NCI-H2196 (cell line): ENCODE results near the gene ST3GAL3.
A peak's percentile ranks its signal among the peaks of the same experiment; 100 is the strongest.

Experiments used
- DNase-seq: peaks from one replicate; lab custom pipeline; 2025; ENCODE audit not compliant: unreplicated experiment; lab: John Stamatoyannopoulos, UW

Gene ST3GAL3

GRCh38 chr1:43873851-43874250 is 166.5 kb downstream of the ST3GAL3 start:
- no peak for DNase-seq

- no peak for DNase-seq
Observed at GRCh38 chr1:43874716-43875115, 167.4 kb downstream of the ST3GAL3 start.

- DNase-seq, result no peak
Observed at GRCh38 chr1:43875331-43875730, 168.0 kb downstream of the ST3GAL3 start.

GRCh38 chr1:43877101-43877500 is 169.8 kb downstream of the ST3GAL3 start:
- no peak for DNase-seq

GRCh38 chr1:43878440-43878839 is 171.1 kb downstream of the ST3GAL3 start:
- no peak for DNase-seq

- DNase-seq, result no peak
Observed at GRCh38 chr1:43878854-43879253, 171.5 kb downstream of the ST3GAL3 start.

GRCh38 chr1:43879414-43879813 is 172.1 kb downstream of the ST3GAL3 start:
- no peak for DNase-seq

GRCh38 chr1:43879996-43880395 is 172.7 kb downstream of the ST3GAL3 start:
- DNase-seq, result no peak

- DNase-seq, result no peak
Observed at GRCh38 chr1:43880604-43881003, 173.3 kb downstream of the ST3GAL3 start.

- DNase-seq, result no peak
Observed at GRCh38 chr1:43881415-43881814, 174.1 kb downstream of the ST3GAL3 start.

GRCh38 chr1:43882763-43883162 is 175.4 kb downstream of the ST3GAL3 start:
- DNase-seq, result no peak

GRCh38 chr1:43883321-43883720 is 176.0 kb downstream of the ST3GAL3 start:
- peak; percentile 23 for DNase-seq

GRCh38 chr1:43885279-43885801 is 178.0 kb downstream of the ST3GAL3 start:
- no peak for DNase-seq

GRCh38 chr1:43887748-43888147 is 180.4 kb downstream of the ST3GAL3 start:
- no peak for DNase-seq

GRCh38 chr1:43890815-43891214 is 183.5 kb downstream of the ST3GAL3 start:
- DNase-seq, result no peak

GRCh38 chr1:43893006-43893405 is 185.7 kb downstream of the ST3GAL3 start:
- no peak for DNase-seq

- no peak for DNase-seq
Observed at GRCh38 chr1:43898981-43899380, 191.6 kb downstream of the ST3GAL3 start.

GRCh38 chr1:43900386-43900785 is 193.1 kb downstream of the ST3GAL3 start:
- DNase-seq, result no peak

GRCh38 chr1:43901196-43901961 is 194.0 kb downstream of the ST3GAL3 start:
- peak; percentile 9 for DNase-seq

GRCh38 chr1:43902058-43902831 is 194.9 kb downstream of the ST3GAL3 start:
- DNase-seq, result peak; percentile 68

- DNase-seq, result no peak
Observed at GRCh38 chr1:43904660-43905551, 197.6 kb downstream of the ST3GAL3 start.
